ENCODE results near the gene UQCRFS1. TPM values are rescaled to one million over a fixed set of nuclear protein-coding genes. Genes with fewer than 3 reads are reported as not detected.
A peak's percentile ranks its signal among the peaks of the same experiment; 100 is the strongest.

The UQCRFS1 gene
- total RNA-seq, 1 experiment from 2014 or later = 69.8 TPM

DNA sequence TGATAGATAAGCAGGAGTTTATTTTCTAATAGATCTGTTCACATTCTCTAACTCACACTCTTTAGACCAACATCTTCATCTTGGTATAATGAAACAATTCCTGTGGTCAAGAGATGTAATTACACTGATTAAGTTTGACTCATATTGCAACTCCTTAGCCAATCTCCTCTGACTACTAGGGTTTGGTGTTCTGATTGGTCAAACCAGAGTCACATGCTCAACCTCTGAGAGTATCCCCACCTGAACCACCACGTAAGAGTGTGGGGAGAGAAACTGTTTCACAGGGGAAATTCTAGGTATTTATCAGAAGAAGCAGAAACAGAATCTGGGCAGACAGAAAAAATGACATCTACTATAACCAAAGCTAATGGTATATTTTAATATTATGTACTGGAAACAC lies 42.4 kb downstream of the UQCRFS1 start:
- peak; percentile 4 for DNase-seq (ENCODE audit: low spot score)

DNA sequence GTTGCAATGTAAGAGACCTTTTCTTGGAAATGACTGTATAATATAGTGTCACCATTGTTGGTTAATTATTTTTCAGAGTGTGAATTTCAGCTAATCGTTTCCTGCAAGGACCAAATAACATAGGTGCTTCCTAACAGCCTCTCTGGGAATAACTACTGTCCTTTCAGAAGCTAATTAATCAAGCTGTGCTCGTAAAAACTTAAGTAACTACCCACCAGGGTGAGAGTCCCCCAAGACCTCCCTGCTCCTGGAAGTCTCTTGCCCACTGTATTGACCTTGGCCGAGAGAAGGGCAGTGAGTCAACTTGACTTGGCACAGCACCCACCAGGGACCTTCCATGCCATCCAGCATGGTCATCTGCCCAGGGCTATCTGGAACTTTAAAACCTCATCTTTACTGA lies 50.3 kb downstream of the UQCRFS1 start:
- DNase-seq (ENCODE audit: low spot score) = no peak

DNA sequence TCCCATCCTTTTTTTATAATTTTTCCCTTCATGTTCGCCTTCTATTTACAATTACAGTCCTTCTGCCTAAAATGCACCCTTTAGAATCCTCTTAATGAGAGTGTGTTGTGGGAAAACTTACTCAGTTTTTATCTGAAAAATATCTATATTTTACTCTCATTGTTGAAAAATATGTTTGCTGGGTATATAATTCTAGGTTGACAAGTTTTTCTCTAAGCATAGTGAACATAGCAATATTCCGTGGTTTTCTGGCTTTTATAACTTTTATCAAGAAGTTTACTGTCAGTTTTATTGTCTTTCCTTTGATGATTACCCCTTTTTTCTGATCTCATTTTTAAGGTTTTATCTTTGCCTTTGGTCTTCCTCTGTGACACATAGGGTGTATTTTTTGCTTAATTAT lies 57.3 kb downstream of the UQCRFS1 start:
- no peak for DNase-seq (ENCODE audit: low spot score)

Small RNAs within 50 kb of the gene (small RNA-seq; reads per million reads assigned to genes)
- not detected for gene RN7SL340P
